NT2/D1 (cell line): ENCODE data around the gene PGM2L1.
"Not testable (repeated sequence)": the region's sequence is repeated elsewhere in the genome, so short reads cannot be mapped to it uniquely, and the experiment has no call there.

ENCODE experiments used
- DNase-seq: peaks from one replicate; pipeline ENCODE4 v3.0.0-alpha.2; 2011; ENCODE audit warnings: low read depth, low spot score
- H3K27me3 ChIP-seq: 2 replicates; pipeline ENCODE4 v1.6.0; 2011; ENCODE audit warnings: mild to moderate bottlenecking; ENCODE audit not compliant: insufficient read length, insufficient read depth
- H3K36me3 ChIP-seq: 2 replicates; pipeline ENCODE4 v1.6.1; 2011; ENCODE audit warnings: mild to moderate bottlenecking, low read length, mixed read lengths; ENCODE audit not compliant: insufficient read depth, insufficient read length
- H3K4me1 ChIP-seq: 2 replicates; pipeline ENCODE4 v1.5.1; 2011; ENCODE audit not compliant: insufficient read depth, insufficient read length
- H3K4me3 ChIP-seq: 2 replicates; pipeline ENCODE4 v1.5.1; 2011; ENCODE audit warnings: low read depth; ENCODE audit not compliant: insufficient read length
- H3K9ac ChIP-seq: 2 replicates; pipeline ENCODE4 v1.6.0; 2011; ENCODE audit warnings: low read depth; ENCODE audit not compliant: insufficient read length
- H3K9me3 ChIP-seq: 2 replicates; pipeline ENCODE4 v1.5.1; 2011; ENCODE audit warnings: mild to moderate bottlenecking, low read length; ENCODE audit not compliant: insufficient read depth
- SUZ12 ChIP-seq: IDR thresholded peaks from 2 replicates; pipeline ENCODE4 v1.6.1; 2011; ENCODE audit not compliant: insufficient read length, insufficient read depth; ENCODE audit errors: extremely low read depth
- YY1 ChIP-seq: IDR thresholded peaks from 2 replicates; pipeline ENCODE4 v1.6.1; 2011; ENCODE audit not compliant: insufficient read length, insufficient read depth
- ZNF274 ChIP-seq: IDR thresholded peaks from 2 replicates; pipeline ENCODE4 v1.6.1; 2011; ENCODE audit warnings: mild to moderate bottlenecking, low read depth, low read length

PGM2L1 gene

GRCh38 chr11:74417379-74417804 lies 19.2 kb upstream of the PGM2L1 start:
- DNase-seq, result no peak
- TF ChIP-seq SUZ12, result no peak
- TF ChIP-seq ZNF274, result no peak
- TF ChIP-seq YY1, result no peak

GRCh38 chr11:74416974-74417373 lies 18.7 kb upstream of the PGM2L1 start:
- not testable (repeated sequence) for H3K9ac ChIP-seq, H3K4me1 ChIP-seq, DNase-seq, H3K4me3 ChIP-seq, H3K36me3 ChIP-seq, H3K9me3 ChIP-seq, H3K27me3 ChIP-seq

More at GRCh38 chr11:74417379-74417804, 19.2 kb upstream of the PGM2L1 start:
- H3K27me3 ChIP-seq, result no peaks in the 10 kb centered on the region
- H3K4me3 ChIP-seq, result no peak overlapping the region
- H3K36me3 ChIP-seq, result no peaks in the 10 kb centered on the region
- H3K4me1 ChIP-seq, result no peaks in the 10 kb centered on the region
- no peaks in the 10 kb centered on the region for H3K9me3 ChIP-seq
- no peak overlapping the region for H3K9ac ChIP-seq

DNA sequence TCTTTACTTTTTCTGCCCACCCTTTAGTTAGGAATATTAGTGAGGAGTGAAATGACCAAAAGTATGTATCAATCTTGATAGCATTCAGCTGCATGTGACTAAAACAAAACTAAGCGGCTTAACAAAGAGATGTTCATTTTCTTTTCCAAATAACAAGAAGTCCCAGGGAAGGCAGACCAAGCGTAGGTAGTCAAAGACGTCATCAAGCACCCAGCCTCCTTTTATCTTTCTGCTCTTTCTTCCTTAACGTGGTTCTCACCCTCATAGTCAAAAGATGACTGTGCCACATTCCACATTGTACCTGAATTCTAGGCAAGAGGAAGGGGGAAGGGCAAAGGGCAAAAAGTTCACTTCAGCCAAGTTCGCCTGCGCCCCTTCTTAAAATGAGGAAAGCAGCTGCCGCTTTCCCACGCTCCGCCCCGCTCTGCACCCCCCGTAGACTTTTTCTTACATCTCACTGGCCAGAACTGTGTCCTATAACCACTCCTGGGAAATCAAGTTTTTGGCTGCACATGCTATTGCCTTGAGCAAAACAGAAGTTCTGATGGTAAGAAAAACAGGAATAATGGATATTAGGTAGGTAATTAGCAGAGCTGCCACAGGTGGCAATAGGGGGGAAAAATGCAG lies 14.6 kb upstream of the PGM2L1 start:
- no peak for DNase-seq
- Histone ChIP-seq H3K4me3 (no peak overlapping the region), H3K9ac (no peak overlapping the region), H3K27me3 (no peaks in the 10 kb centered on the region), H3K9me3 (no peaks in the 10 kb centered on the region), H3K36me3 (no peaks in the 10 kb centered on the region), H3K4me1 (no peaks in the 10 kb centered on the region)
- TF ChIP-seq YY1 (no peak), ZNF274 (no peak), SUZ12 (no peak)

GRCh38 chr11:74412321-74412720 lies 14.1 kb upstream of the PGM2L1 start:
- Histone ChIP-seq H3K9ac (no peak overlapping the region), H3K9me3 (no peaks in the 10 kb centered on the region), H3K4me3 (no peak overlapping the region), H3K36me3 (no peaks in the 10 kb centered on the region), H3K27me3 (no peaks in the 10 kb centered on the region), H3K4me1 (no peaks in the 10 kb centered on the region)
- TF ChIP-seq SUZ12 (no peak), YY1 (no peak), ZNF274 (no peak)
- no peak for DNase-seq

GRCh38 chr11:74409633-74410032 lies 11.4 kb upstream of the PGM2L1 start:
- TF ChIP-seq YY1 (no peak), ZNF274 (no peak), SUZ12 (no peak)
- H3K9me3 ChIP-seq, result no peaks in the 10 kb centered on the region
- no peak overlapping the region for H3K4me3 ChIP-seq

DNA sequence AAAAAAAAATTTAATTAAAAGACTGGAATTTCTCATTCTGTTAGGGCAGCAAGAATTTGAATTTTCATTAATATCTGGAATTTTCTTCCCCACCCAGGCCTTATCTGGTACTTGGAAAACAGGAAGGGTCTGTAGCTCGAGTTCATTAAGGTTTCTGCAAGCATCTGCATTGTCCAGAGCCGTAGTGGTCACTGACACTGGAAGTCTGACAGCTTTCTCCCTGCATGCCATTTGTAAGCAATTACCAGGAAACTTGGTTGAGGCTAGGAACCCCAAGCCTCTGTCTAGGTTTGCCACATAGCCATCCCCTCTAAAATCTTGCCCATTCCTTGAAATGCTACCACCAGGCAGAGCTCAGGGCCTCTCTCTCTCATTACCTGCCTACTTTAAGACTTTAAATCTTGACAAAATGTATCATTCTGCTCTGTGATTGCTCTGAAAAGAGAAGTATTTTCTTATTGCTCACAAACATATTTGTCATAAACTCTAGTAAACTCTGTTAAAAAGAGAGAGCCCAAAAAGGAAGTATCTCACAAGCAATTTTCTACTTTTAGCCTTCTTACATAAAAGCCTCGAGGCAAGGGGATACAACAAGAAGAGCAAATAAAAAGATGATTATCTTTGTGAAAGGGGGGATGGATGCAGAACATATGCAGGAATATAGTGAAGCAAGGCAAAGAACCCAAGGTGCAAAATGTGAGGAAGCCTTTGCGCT lies 5.5 kb upstream of the PGM2L1 start:
- TF ChIP-seq SUZ12, result no peak
- TF ChIP-seq ZNF274, result no peak
- TF ChIP-seq YY1, result no peak
- Histone ChIP-seq H3K36me3 (no peaks in the 10 kb centered on the region), H3K27me3 (peaks cover 3% of the 10 kb centered on the region), H3K9ac (no peak overlapping the region), H3K4me3 (no peak overlapping the region), H3K4me1 (no peaks in the 10 kb centered on the region), H3K9me3 (no peaks in the 10 kb centered on the region)
- DNase-seq, result no peak

More at GRCh38 chr11:74409633-74410032, 11.4 kb upstream of the PGM2L1 start:
- Histone ChIP-seq H3K27me3 (no peaks in the 10 kb centered on the region), H3K36me3 (no peaks in the 10 kb centered on the region), H3K9ac (no peak overlapping the region), H3K4me1 (no peaks in the 10 kb centered on the region)
- DNase-seq, result no peak

DNA sequence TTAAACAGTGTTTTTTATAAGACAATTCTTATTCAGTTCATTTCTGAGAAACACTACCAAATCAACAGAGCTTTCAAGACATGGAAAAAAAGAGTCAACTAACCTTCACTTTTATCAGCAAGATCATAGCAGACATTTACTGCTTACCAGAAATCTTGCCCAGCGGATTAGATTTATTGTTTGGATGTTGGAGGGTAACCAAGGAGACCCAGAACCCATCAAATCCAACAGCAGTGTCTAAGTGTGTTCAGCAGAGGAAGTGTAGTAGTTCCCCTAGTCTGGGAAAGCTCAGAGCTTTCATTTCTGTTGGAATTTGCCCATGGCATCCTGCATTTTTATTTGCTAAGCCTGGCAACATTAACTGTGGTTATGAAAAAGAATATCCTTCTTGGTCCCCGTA lies 2.4 kb upstream of the PGM2L1 start:
- no peak overlapping the region for H3K4me3 ChIP-seq
- DNase-seq, result no peak
- no peak for TF ChIP-seq SUZ12
- no peak for TF ChIP-seq ZNF274
- TF ChIP-seq YY1, result no peak
- no peak overlapping the region for H3K9ac ChIP-seq
- no peaks in the 10 kb centered on the region for H3K36me3 ChIP-seq
- H3K27me3 ChIP-seq, result peaks cover 3% of the 10 kb centered on the region
- H3K4me1 ChIP-seq, result no peaks in the 10 kb centered on the region
- H3K9me3 ChIP-seq, result no peaks in the 10 kb centered on the region
